ENCODE results near the gene FOXJ3. TPM values are rescaled to one million over a fixed set of nuclear protein-coding genes. Genes with fewer than 3 reads are reported as not detected.

FOXJ3 gene
- total and polyA plus RNA-seq, 2 of the 8 experiments (the other 6 are each of a cell fraction or from before 2014, with no cell fraction given), result 48.6 to 51.9 TPM

- ChIA-PET CTCF (ENCODE audit: partially characterized antibody) (interaction anchor here (1.3 kb wide), 1 partner anchor 9 kb away, joined by 7 read pairs; no protein-coding TSS in a partner anchor), POLR2A (ENCODE audit: partially characterized antibody) (no interaction called here)
- no peak overlapping the region for H2BK5ac ChIP-seq (ENCODE audit: low read depth, low read length)
- H3K79me2 ChIP-seq (ENCODE audit: control insufficient read depth in 1 of 2, insufficient read depth in 2 of 2, low read length in 2 of 2), result no peaks in the 10 kb centered on the region
- no peak overlapping the region for H4K5ac ChIP-seq (ENCODE audit: insufficient read length, low read depth, low read length)
- H3K56ac ChIP-seq (replicated peaks; ENCODE audit: insufficient read length, low read depth, low read length), result no peak overlapping the region
- no peak overlapping the region for H4K91ac ChIP-seq (replicated peaks; ENCODE audit: insufficient read length, low read length)
- DNase-seq (ENCODE audit: low read depth in 1 of 2, low spot score in 2 of 2) (no peak), FAIRE-seq (no peak)
- no peak overlapping the region for H3K18ac ChIP-seq (ENCODE audit: extremely low read depth, low read length)
- no peak overlapping the region for H3K9ac ChIP-seq (replicated peaks in 1 of 4; ENCODE audit: extremely low read depth in 1 of 4, low read depth in 3 of 4, low read length in 3 of 4)
- no peak overlapping the region for H3K27ac ChIP-seq (ENCODE audit: low read depth, low read length)
- H3K79me1 ChIP-seq (ENCODE audit: low read depth, low read length), result no peaks in the 10 kb centered on the region
- no peaks in the 10 kb centered on the region; a peak in 1 of 7 replicates for H3K27me3 ChIP-seq (replicated peaks in 1 of 4; ENCODE audit: control insufficient read depth in 3 of 4, extremely low read depth in 1 of 4, insufficient read depth in 3 of 4, low read length in 3 of 4)
- no peak overlapping the region for H2BK12ac ChIP-seq (ENCODE audit: low read depth, low read length)
- H4K20me1 ChIP-seq (replicated peaks in 1 of 2; ENCODE audit: control insufficient read depth in 1 of 2, insufficient read depth in 2 of 2, low read length in 2 of 2), result no peaks in the 10 kb centered on the region
- no peak overlapping the region for H2AFZ ChIP-seq (ENCODE audit: low read length)
- peaks cover 0 to 2% (median 0%) of the 10 kb centered on the region in 4 experiments; a peak in 2 of 7 replicates for H3K4me1 ChIP-seq (replicated peaks in 1 of 4; ENCODE audit: control insufficient read depth in 3 of 4, insufficient read depth in 4 of 4, low read length in 3 of 4)
- H3K4me3 ChIP-seq (ENCODE audit: extremely low read depth in 1 of 4, insufficient read depth in 2 of 4, low read depth in 3 of 4, low read length in 4 of 4), result no peak overlapping the region
- H3K14ac ChIP-seq (ENCODE audit: insufficient read length), result no peak overlapping the region
- no peak overlapping the region for H3K4me2 ChIP-seq (ENCODE audit: insufficient read depth in 1 of 2, low read depth in 2 of 2, low read length in 2 of 2)
- H2AK5ac ChIP-seq (ENCODE audit: low read depth, low read length), result no peak overlapping the region
- no peak overlapping the region for H3K4ac ChIP-seq (replicated peaks; ENCODE audit: insufficient read length, low read depth, low read length)
- H3K23ac ChIP-seq (ENCODE audit: insufficient read length), result no peak overlapping the region
- H3K36me3 ChIP-seq (ENCODE audit: control insufficient read depth in 2 of 4, insufficient read depth in 4 of 4, low read length in 3 of 4), result no peaks in the 10 kb centered on the region
- H2BK15ac ChIP-seq (ENCODE audit: low read length), result no peak overlapping the region
- 87% methylated on average over 4 of the region's 4 CpGs; no CpG with 5 or more reads in 1 of the 2 experiments for whole genome bisulfite sequencing, 2 experiments (ENCODE audit: extremely low coverage in 1 of 2, insufficient coverage in 1 of 2, insufficient read length in 1 of 2, insufficient replicate concordance in 2 of 2, low coverage in 1 of 2, low lambda C conversion rate in 2 of 2, missing lambda C conversion rate in 1 of 2)
- H3K23me2 ChIP-seq (ENCODE audit: low read depth, low read length), result no peaks in the 10 kb centered on the region
- no peak overlapping the region for H2BK20ac ChIP-seq (ENCODE audit: low read length)
- H4K8ac ChIP-seq (ENCODE audit: extremely low read depth, insufficient read depth, low read length), result no peak overlapping the region
- H2BK120ac ChIP-seq (replicated peaks; ENCODE audit: low read depth, low read length), result no peak overlapping the region
- H3K9me3 ChIP-seq (ENCODE audit: insufficient read depth in 2 of 2, low read depth in 1 of 2, low read length in 1 of 2), result no peaks in the 10 kb centered on the region
- TF ChIP-seq TAF1 (IDR thresholded peaks at IDR 0.05; ENCODE audit: low read depth, low read length) (no peak), SAP30 (IDR thresholded peaks at IDR 0.05; ENCODE audit: insufficient read depth, insufficient replicate concordance, low read length) (no peak), ASH2L (IDR thresholded peaks at IDR 0.05; ENCODE audit: low read length) (no peak), CTCF (IDR thresholded peaks at IDR 0.05; ENCODE audit: control extremely low read depth in 1 of 3, insufficient read depth in 1 of 3, low read depth in 1 of 3, low read length in 3 of 3) (no peak), TBP (IDR thresholded peaks at IDR 0.05; ENCODE audit: low read depth, low read length) (no peak)
Observed at GRCh38 chr1:42138586-42138985, 196.4 kb downstream of the FOXJ3 start.

Measured in H1 (cell line).